Pancreas (tissue), 10 donors: ENCODE measurements around the gene BPI. TPM values are rescaled to one million over a fixed set of nuclear protein-coding genes. Genes with fewer than 3 reads are reported as not detected.
"Not testable (repeated sequence)": the region's sequence is repeated elsewhere in the genome, so short reads cannot be mapped to it uniquely, and the experiment has no call there.

Experiments used
- ATAC-seq, 4 donors: fragments of 200-7000 bp; cut with Tn5 transposase; one replicate each; pipeline versions ENCODE4 v1.8.0 to v1.9.1; 2020; ENCODE audit warnings: mild to moderate bottlenecking in 4 of 4, moderate library complexity in 4 of 4
- DNase-seq, 6 donors: peaks; one replicate each; pipeline ENCODE4 v3.0.0-alpha.2; 2020
- FAIRE-seq: peaks from 2 replicates; lab custom pipeline; 2012; peaks lifted over from hg19 to GRCh38; lab: Jason Lieb, UNC
- H3K27ac ChIP-seq, 4 donors: fragments of 200-600 bp; sonication (generic); 1 replicate in 3 of 4; 2 replicates in 1 of 4; pipeline versions ENCODE4 v1.5.0 to v1.8.0; 2020
- H3K27me3 ChIP-seq, 4 donors: fragments of 200-600 bp; one replicate each; pipeline ENCODE4 v1.8.0; 2021
- H3K36me3 ChIP-seq, 3 donors: fragments of 200-600 bp; sonication (generic) in 1 of 3; one replicate each; pipeline versions ENCODE4 v1.5.0 to v1.8.0; 2020 to 2021
- H3K4me1 ChIP-seq, 3 donors: fragments of 200-600 bp; one replicate each; pipeline ENCODE4 v1.8.0; 2021
- H3K4me3 ChIP-seq, 4 donors: fragments of 200-600 bp; sonication (generic) in 2 of 4; one replicate each; pipeline versions ENCODE4 v1.5.0 to v1.8.0; 2020 to 2021
- H3K9me3 ChIP-seq, 4 donors: fragments of 200-600 bp; one replicate each; pipeline ENCODE4 v1.8.0; 2021
- CTCF ChIP-seq, 4 donors: fragments of 200-600 bp; sonication (generic) in 3 of 4; IDR thresholded peaks; one replicate each; pipeline versions ENCODE4 v1.5.0 to v1.8.0; 2021; ENCODE audit warnings: antibody characterized with exemption in 4 of 4
- WGBS, 2 donors: extraction: QIAGEN DNeasy Blood & Tissue Kit; methylation state at CpG; one replicate each; pipeline ENCODE4 v1.1.7; 2013; 5-methylcytosine and 5-hydroxymethylcytosine counted together
- intact Hi-C, 3 donors: fragments of 100-400 bp; cut with DNase I; formaldehyde crosslinking; loops; one replicate each; pipeline versions ENCODE4 v1.11.1 to v1.14.2; 2022
- polyA plus RNA-seq, 2 donors: library from polyadenylated mRNA; stranded (reverse); fragments of 200-250 nt; gene quantifications; one replicate each; pipeline ENCODE4 v1.2.3, GENCODE V29; 2013
- total RNA-seq, 6 donors: library from RNA; stranded (reverse); fragmentation: NEBNext Ultra II Directional in 4 of 6; extraction: Animal tissue kit (Norgen Biotek cat#: 25700) in 4 of 6; gene quantifications; one replicate each; pipeline versions ENCODE4 v1.2.1 to v1.2.4, GENCODE V29; 2021 to 2023
- donor health status: healthy with polysubstance abuse.
- donor health status: DM: no; HTN: no; CAD: no; lungs with moderate emphysema.
- donor health status: DM: no; HTN: no; CAD: no.
- donor health status: control.
- donor health status: control.
- donor health status: Bipolar disorder and iron deficiency.
- donor health status: DM: yes; HTN: yes; CAD: no.
- donor health status: DM: no; HTN: no; CAD: no.
- donor health status: DM: no; HTN: no; CAD: no.
- donor health status: DM: yes; HTN: yes; CAD: no.

Gene BPI
- total and polyA plus RNA-seq, 8 donors: 0.66 TPM; not detected in 7

DNA sequence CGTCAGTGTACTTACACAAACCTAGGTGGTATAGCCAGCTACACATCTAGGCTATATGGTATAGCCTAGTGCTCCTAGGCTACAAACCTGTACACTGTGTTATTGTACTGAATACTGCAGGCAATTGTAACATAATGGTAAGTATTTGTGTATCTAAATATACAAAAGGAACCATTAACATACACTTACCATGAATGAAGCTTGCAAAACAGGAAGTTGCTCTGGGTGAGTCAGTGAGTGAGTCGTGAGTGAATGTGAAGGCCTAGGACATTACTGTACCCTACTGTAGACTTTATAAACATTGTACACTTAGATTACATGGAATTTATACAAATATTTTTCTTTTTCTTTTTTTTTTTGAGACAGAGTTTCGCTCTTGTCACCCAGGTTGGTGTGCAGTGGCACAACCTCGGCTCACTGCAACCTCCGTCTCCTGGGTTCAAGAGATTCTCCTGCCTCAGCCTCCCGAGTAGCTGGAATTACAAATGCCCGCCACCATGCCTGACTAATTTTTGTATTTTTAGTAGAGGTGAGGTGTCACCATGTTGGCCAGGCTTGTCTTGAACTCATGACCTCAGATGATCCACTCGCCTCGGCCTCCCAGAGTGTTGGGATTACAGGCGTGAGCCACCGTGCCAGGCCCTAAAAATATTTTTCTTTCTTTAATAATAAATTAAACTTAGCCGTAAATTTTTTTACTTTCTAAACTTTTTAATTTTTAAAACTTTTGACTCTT, 28.0 kb upstream of the BPI start:
- no peak for ATAC-seq
- 85 to 90% methylated on average over 12 of the region's 12 CpGs for WGBS, 2 donors
- Histone ChIP-seq H3K4me1 (no peaks in the 10 kb centered on the region), H3K27me3 (no peaks in the 10 kb centered on the region), H3K27ac (no peak overlapping the region), H3K4me3 (no peak overlapping the region), H3K9me3 (no peaks in the 10 kb centered on the region), H3K36me3 (no peaks in the 10 kb centered on the region)
- intact Hi-C loops: no loop called here
- no peak for DNase-seq
- no peak for TF ChIP-seq CTCF (IDR thresholded peaks at IDR 0.05)
- no peak for FAIRE-seq

DNA sequence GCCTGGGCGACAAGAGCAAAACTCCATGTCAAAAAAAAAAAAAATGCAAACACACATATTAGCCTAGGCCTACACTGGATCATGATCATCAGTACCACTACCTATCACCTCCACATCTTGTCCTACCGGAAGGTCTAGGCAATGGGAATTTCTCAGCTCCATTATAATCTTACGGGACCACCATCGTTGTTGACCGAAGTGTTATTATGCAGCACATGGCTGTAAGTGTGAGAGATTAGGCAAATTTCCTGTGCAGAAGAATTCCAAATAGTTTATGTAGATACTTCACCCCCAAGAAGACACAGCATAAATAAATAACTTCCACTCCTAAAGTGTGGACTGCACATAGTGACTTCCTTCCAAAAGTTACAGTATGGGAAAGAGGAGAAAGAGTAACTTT, 26.7 kb upstream of the BPI start:
- H3K4me3 ChIP-seq: no peak overlapping the region
- no peak overlapping the region for H3K27ac ChIP-seq
- FAIRE-seq (no peak), ATAC-seq (no peak), DNase-seq (no peak)
- WGBS, 2 donors: 84 to 93% methylated on average over 5 of the region's 5 CpGs
- TF ChIP-seq CTCF (IDR thresholded peaks at IDR 0.05): no peak
- H3K36me3 ChIP-seq: no peaks in the 10 kb centered on the region
- no peaks in the 10 kb centered on the region for H3K27me3 ChIP-seq
- no peaks in the 10 kb centered on the region for H3K4me1 ChIP-seq
- no peaks in the 10 kb centered on the region for H3K9me3 ChIP-seq
- intact Hi-C loops: no loop called here

DNA sequence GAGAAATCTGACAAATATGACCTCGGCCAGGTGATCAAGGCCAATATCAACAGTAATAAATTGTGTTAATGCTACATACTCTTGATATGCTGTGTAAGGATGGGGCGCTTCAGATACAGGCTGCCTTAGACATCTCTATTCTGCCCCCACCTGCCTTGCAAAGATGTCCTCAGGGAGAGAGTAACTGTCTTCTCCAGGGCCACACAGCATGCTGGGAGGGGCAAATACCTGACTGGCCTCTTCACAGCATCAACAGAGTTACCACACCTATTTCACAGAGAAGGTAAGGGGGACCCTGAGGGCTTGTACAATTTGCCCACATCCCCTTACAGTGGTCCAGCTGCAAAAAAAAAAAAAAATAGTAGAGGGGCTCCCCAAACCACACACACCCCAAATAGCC, 26.3 kb upstream of the BPI start:
- DNase-seq (no peak), ATAC-seq (no peak), FAIRE-seq (no peak)
- Histone ChIP-seq H3K4me1 (no peaks in the 10 kb centered on the region), H3K27me3 (no peaks in the 10 kb centered on the region), H3K36me3 (no peaks in the 10 kb centered on the region), H3K27ac (no peak overlapping the region), H3K4me3 (no peak overlapping the region), H3K9me3 (no peaks in the 10 kb centered on the region)
- whole genome bisulfite sequencing, 2 donors: 68 to 84% methylated on average over 2 of the region's 2 CpGs
- no peak for TF ChIP-seq CTCF (IDR thresholded peaks at IDR 0.05)
- intact Hi-C loops: no loop called here

DNA sequence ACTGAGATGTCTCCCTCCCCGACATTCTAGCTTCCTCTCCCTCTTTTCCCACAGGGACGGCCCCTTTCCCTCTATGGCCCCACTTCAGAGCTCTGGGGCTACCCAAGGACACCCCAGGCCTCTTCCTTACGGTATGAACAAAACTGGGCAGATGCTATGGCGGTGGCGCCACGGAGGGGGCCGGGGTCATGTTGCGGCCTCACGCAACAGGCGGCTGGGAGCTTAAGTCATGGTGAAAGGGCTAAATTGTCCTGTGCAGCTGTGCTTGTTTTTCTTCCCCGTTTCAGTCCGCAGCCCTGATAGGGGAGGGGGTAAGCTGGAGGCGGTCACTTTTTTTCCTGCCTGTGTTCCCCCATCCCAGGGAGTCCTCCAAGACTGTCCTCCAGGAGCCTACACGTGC, 25.8 kb upstream of the BPI start:
- DNase-seq: no peak
- FAIRE-seq: no peak
- 55 to 61% methylated on average over 14 of the region's 14 CpGs for WGBS, 2 donors
- Histone ChIP-seq H3K9me3 (no peaks in the 10 kb centered on the region), H3K27ac (no peak overlapping the region), H3K4me1 (no peaks in the 10 kb centered on the region), H3K27me3 (no peaks in the 10 kb centered on the region), H3K36me3 (no peaks in the 10 kb centered on the region), H3K4me3 (no peak overlapping the region)
- intact Hi-C loops: no loop called here
- ATAC-seq: no peak
- no peak for TF ChIP-seq CTCF (IDR thresholded peaks at IDR 0.05)

DNA sequence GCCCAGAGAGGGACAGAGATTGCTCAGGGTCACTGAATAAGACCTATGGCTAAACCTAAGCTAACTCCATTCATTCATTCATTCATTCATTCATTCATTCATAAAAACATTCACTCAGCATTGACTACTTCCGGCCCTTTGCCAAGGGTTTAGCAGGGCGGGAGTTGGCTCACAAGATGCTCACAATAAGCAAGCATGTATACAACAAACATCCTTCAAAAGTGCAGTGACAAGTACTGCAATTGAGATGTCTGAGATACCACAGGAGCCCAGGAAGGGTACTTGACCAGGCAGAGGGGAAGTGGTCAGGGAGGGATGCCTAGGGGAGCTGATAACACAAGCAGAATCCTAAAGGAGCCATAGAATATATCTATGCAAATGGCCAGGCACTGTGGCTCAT, 25.2 kb upstream of the BPI start:
- TF ChIP-seq CTCF (IDR thresholded peaks at IDR 0.05): no peak
- ATAC-seq: no peak
- Histone ChIP-seq H3K4me1 (no peaks in the 10 kb centered on the region), H3K4me3 (no peak overlapping the region), H3K36me3 (no peaks in the 10 kb centered on the region), H3K27ac (no peak overlapping the region), H3K27me3 (no peaks in the 10 kb centered on the region), H3K9me3 (no peaks in the 10 kb centered on the region)
- DNase-seq: no peak
- FAIRE-seq: no peak
- intact Hi-C loops: no loop called here
- WGBS, 2 donors: 93 to 96% methylated on average over 2 of the region's 2 CpGs

- H3K27ac ChIP-seq, FAIRE-seq, H3K27me3 ChIP-seq, DNase-seq, H3K9me3 ChIP-seq, intact Hi-C loops, ATAC-seq, H3K4me3 ChIP-seq, H3K36me3 ChIP-seq, H3K4me1 ChIP-seq: not testable (repeated sequence)
- WGBS, 2 donors: 80 to 81% methylated on average over 6 of the region's 6 CpGs
Measured at GRCh38 chr20:38281176-38281915, 22.6 kb upstream of the BPI start.
